ENCODE measurements around the gene COX18.

The COX18 gene

GRCh38 chr4:73069338-73070073, at the start of gene COX18:
Gene COX18 (minus strand): TSS chr4:73069716. CDS start chr4:73069649, 67 bp downstream.
- peak; percentile 93 for DNase-seq

GRCh38 chr4:73109493-73109892, 40.0 kb upstream of the COX18 start:
- no peak for DNase-seq

- no peak for DNase-seq
These were observed 35.2 kb upstream of the COX18 start for GRCh38 chr4:73104695-73105094.

GRCh38 chr4:73103799-73104503, 34.4 kb upstream of the COX18 start:
- no peak for DNase-seq

- no peak for DNase-seq
These were observed 29.6 kb upstream of the COX18 start for GRCh38 chr4:73099143-73099542.

- DNase-seq = no peak
These were observed 29.2 kb upstream of the COX18 start for GRCh38 chr4:73098713-73099112.

GRCh38 chr4:73098016-73098415, 28.5 kb upstream of the COX18 start:
- no peak for DNase-seq

GRCh38 chr4:73092868-73093267, 23.4 kb upstream of the COX18 start:
- DNase-seq = no peak

- no peak for DNase-seq
These were observed 21.2 kb upstream of the COX18 start for GRCh38 chr4:73090738-73091137.

- DNase-seq = no peak
These were observed 18.4 kb upstream of the COX18 start for GRCh38 chr4:73087871-73088270.

GRCh38 chr4:73086095-73086868, 16.8 kb upstream of the COX18 start:
- DNase-seq = no peak

GRCh38 chr4:73080789-73081188, 11.3 kb upstream of the COX18 start:
- no peak for DNase-seq

- no peak for DNase-seq
These were observed 6.3 kb upstream of the COX18 start for GRCh38 chr4:73075832-73076231.

- no peak for DNase-seq
These were observed 516 bp upstream of the COX18 start for GRCh38 chr4:73070074-73070390.

- DNase-seq = no peak
These were observed 802 bp downstream of the COX18 start for GRCh38 chr4:73068491-73069337.

GRCh38 chr4:73067971-73068394, 1.5 kb downstream of the COX18 start:
- peak; percentile 13 for DNase-seq

- DNase-seq = no peak
These were observed 2.6 kb downstream of the COX18 start for GRCh38 chr4:73066928-73067327.

GRCh38 chr4:73066445-73066844, 3.1 kb downstream of the COX18 start:
- no peak for DNase-seq

- no peak for DNase-seq
These were observed 5.0 kb downstream of the COX18 start for GRCh38 chr4:73064536-73064935.

GRCh38 chr4:73055241-73055897, 14.1 kb downstream of the COX18 start:
- DNase-seq = no peak

GRCh38 chr4:73053974-73054480, 15.5 kb downstream of the COX18 start:
- DNase-seq = no peak

GRCh38 chr4:73053076-73053475, 16.4 kb downstream of the COX18 start:
- DNase-seq = no peak
